K562 (cell line): ENCODE results near the gene STK4. TPM values are rescaled to one million over a fixed set of nuclear protein-coding genes. Genes with fewer than 3 reads are reported as not detected.

Source experiments
- KAT2B ChIP-seq: IDR thresholded peaks from one replicate; pipeline ENCODE4 v1.6.1; 2012; ENCODE audit warnings: low read depth, mild to moderate bottlenecking, control low read depth, inconsistent platforms, low read length, moderate library complexity
- ZKSCAN3 ChIP-seq: fragments of 250-450 bp; sonication (Bioruptor Pico); IDR thresholded peaks from 2 replicates; pipeline ENCODE4 v1.4.0; 2020
- ZNF23 ChIP-seq: fragments of 250-450 bp; sonication (Bioruptor Pico); IDR thresholded peaks from 2 replicates; pipeline ENCODE4 v1.4.0; 2020; ENCODE audit warnings: mild to moderate bottlenecking
- ZNF561 ChIP-seq: fragments of 450-650 bp; formaldehyde crosslinking; conservative IDR thresholded peaks from 2 replicates; pipeline ENCODE4 v1.4.0; 2020; ENCODE audit warnings: mild to moderate bottlenecking, moderate library complexity
- polyA plus RNA-seq, 8 experiments: library from polyadenylated mRNA; depleted of rRNA in 4 of 8; stranded (reverse) in 5 of 8; unstranded in 3 of 8; fragments of >200 nt; fragmentation: Nextera tagmentation in 2 of 8; fragmentation: Illumina TruSeq in 1 of 8; extraction: Ambion mirVana in 2 of 8; extraction: Trizol in 1 of 8; gene quantifications; 2 replicates each; pipeline versions ENCODE4 v1.2.1 to v1.2.3, GENCODE V29; 2011 to 2014; ENCODE audit warnings: inconsistent platforms in 1 of 8, missing spikeins in 1 of 8
- total RNA-seq, 7 experiments: library from RNA; depleted of rRNA in 6 of 7; stranded (reverse); fragments of >200 nt in 6 of 7; fragmentation: Illumina TruSeq in 2 of 7; extraction: Trizol in 2 of 7; gene quantifications; 2 replicates each; pipeline versions ENCODE4 v1.2.1 to v1.2.3, GENCODE V29; 2011 to 2021; ENCODE audit warnings: low replicate concordance in 1 of 7
- TF ChIP-seq, protein P1 (sequence below), 2 experiments: fragments of 450-650 bp in 1 of 2; IDR thresholded peaks; 2 replicates each; pipeline ENCODE4 v1.6.1; 2011 to 2017; ENCODE audit warnings: low read depth in 2 of 2, antibody characterized with exemption in 1 of 2, borderline replicate concordance in 1 of 2, low read length in 1 of 2, mild to moderate bottlenecking in 1 of 2, mixed read lengths in 1 of 2; ENCODE audit not compliant: control insufficient read depth in 1 of 2
- TF ChIP-seq, protein P2 (sequence below): fragments of 450-650 bp; IDR thresholded peaks from 2 replicates; pipeline ENCODE4 v1.6.1; 2016; ENCODE audit warnings: mild to moderate bottlenecking, moderate library complexity
- TF ChIP-seq, protein P3 (sequence below): fragments of 450-650 bp; IDR thresholded peaks from 2 replicates; pipeline ENCODE4 v1.6.1; 2018; ENCODE audit not compliant: partially characterized antibody

Gene STK4
- total and polyA plus RNA-seq, 9 of the 15 experiments (the other 6 are each of a cell fraction or from before 2014, with no cell fraction given) = 11.9 to 30.6 (median 22.2) TPM

DNA sequence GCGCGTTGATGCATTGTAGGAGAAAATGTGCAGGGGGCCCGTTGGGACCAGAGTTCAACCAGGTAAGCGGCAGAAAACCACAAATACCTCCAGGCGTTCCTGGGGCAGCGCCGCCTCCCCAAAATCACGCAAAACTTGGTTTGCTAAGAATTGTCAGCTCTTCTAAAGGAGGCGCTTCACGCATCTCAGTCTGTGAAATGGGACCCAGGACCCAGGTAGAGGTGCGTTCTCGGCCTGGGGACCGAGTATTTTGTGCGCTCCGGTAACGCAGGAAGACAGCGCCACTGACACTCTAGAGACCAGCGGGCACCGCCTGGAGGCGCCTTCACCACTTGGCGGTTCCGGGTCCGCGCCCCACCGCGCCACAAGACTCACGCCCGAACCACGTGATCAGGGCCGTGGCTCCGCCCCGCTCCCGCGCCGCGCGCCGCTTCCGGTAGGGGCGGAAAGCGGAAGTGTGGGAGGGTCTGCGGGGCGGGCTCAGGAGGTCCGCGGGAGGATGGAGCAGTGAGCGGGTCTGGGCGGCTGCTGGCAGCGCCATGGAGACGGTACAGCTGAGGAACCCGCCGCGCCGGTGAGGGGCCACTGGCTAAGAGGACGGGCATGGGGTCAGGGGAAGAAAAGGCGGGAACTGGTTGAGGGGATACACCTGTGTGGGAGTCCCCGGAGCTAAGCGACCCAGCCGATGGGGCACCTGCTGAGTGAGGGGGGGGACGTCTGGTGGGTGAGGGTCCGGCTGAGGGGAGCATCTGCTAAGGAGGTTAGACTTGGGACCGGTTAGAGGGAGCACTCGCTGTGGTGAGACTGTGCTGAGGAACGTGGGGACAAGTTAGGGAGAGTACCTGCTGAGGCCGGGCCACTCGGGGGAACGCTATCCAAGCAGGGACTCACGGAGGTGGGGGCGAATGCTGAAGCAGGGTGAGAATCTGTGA is at the start of gene STK4 (continued):
- TF ChIP-seq, protein P1, sequence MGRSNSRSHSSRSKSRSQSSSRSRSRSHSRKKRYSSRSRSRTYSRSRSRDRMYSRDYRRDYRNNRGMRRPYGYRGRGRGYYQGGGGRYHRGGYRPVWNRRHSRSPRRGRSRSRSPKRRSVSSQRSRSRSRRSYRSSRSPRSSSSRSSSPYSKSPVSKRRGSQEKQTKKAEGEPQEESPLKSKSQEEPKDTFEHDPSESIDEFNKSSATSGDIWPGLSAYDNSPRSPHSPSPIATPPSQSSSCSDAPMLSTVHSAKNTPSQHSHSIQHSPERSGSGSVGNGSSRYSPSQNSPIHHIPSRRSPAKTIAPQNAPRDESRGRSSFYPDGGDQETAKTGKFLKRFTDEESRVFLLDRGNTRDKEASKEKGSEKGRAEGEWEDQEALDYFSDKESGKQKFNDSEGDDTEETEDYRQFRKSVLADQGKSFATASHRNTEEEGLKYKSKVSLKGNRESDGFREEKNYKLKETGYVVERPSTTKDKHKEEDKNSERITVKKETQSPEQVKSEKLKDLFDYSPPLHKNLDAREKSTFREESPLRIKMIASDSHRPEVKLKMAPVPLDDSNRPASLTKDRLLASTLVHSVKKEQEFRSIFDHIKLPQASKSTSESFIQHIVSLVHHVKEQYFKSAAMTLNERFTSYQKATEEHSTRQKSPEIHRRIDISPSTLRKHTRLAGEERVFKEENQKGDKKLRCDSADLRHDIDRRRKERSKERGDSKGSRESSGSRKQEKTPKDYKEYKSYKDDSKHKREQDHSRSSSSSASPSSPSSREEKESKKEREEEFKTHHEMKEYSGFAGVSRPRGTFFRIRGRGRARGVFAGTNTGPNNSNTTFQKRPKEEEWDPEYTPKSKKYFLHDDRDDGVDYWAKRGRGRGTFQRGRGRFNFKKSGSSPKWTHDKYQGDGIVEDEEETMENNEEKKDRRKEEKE (IDR thresholded peaks at IDR 0.05; ENCODE audit: borderline replicate concordance in 1 of 2, control insufficient read depth in 1 of 2, low read depth in 2 of 2, low read length in 1 of 2) = no peak
- TF ChIP-seq ZNF561 = no peak
- TF ChIP-seq, protein P2, sequence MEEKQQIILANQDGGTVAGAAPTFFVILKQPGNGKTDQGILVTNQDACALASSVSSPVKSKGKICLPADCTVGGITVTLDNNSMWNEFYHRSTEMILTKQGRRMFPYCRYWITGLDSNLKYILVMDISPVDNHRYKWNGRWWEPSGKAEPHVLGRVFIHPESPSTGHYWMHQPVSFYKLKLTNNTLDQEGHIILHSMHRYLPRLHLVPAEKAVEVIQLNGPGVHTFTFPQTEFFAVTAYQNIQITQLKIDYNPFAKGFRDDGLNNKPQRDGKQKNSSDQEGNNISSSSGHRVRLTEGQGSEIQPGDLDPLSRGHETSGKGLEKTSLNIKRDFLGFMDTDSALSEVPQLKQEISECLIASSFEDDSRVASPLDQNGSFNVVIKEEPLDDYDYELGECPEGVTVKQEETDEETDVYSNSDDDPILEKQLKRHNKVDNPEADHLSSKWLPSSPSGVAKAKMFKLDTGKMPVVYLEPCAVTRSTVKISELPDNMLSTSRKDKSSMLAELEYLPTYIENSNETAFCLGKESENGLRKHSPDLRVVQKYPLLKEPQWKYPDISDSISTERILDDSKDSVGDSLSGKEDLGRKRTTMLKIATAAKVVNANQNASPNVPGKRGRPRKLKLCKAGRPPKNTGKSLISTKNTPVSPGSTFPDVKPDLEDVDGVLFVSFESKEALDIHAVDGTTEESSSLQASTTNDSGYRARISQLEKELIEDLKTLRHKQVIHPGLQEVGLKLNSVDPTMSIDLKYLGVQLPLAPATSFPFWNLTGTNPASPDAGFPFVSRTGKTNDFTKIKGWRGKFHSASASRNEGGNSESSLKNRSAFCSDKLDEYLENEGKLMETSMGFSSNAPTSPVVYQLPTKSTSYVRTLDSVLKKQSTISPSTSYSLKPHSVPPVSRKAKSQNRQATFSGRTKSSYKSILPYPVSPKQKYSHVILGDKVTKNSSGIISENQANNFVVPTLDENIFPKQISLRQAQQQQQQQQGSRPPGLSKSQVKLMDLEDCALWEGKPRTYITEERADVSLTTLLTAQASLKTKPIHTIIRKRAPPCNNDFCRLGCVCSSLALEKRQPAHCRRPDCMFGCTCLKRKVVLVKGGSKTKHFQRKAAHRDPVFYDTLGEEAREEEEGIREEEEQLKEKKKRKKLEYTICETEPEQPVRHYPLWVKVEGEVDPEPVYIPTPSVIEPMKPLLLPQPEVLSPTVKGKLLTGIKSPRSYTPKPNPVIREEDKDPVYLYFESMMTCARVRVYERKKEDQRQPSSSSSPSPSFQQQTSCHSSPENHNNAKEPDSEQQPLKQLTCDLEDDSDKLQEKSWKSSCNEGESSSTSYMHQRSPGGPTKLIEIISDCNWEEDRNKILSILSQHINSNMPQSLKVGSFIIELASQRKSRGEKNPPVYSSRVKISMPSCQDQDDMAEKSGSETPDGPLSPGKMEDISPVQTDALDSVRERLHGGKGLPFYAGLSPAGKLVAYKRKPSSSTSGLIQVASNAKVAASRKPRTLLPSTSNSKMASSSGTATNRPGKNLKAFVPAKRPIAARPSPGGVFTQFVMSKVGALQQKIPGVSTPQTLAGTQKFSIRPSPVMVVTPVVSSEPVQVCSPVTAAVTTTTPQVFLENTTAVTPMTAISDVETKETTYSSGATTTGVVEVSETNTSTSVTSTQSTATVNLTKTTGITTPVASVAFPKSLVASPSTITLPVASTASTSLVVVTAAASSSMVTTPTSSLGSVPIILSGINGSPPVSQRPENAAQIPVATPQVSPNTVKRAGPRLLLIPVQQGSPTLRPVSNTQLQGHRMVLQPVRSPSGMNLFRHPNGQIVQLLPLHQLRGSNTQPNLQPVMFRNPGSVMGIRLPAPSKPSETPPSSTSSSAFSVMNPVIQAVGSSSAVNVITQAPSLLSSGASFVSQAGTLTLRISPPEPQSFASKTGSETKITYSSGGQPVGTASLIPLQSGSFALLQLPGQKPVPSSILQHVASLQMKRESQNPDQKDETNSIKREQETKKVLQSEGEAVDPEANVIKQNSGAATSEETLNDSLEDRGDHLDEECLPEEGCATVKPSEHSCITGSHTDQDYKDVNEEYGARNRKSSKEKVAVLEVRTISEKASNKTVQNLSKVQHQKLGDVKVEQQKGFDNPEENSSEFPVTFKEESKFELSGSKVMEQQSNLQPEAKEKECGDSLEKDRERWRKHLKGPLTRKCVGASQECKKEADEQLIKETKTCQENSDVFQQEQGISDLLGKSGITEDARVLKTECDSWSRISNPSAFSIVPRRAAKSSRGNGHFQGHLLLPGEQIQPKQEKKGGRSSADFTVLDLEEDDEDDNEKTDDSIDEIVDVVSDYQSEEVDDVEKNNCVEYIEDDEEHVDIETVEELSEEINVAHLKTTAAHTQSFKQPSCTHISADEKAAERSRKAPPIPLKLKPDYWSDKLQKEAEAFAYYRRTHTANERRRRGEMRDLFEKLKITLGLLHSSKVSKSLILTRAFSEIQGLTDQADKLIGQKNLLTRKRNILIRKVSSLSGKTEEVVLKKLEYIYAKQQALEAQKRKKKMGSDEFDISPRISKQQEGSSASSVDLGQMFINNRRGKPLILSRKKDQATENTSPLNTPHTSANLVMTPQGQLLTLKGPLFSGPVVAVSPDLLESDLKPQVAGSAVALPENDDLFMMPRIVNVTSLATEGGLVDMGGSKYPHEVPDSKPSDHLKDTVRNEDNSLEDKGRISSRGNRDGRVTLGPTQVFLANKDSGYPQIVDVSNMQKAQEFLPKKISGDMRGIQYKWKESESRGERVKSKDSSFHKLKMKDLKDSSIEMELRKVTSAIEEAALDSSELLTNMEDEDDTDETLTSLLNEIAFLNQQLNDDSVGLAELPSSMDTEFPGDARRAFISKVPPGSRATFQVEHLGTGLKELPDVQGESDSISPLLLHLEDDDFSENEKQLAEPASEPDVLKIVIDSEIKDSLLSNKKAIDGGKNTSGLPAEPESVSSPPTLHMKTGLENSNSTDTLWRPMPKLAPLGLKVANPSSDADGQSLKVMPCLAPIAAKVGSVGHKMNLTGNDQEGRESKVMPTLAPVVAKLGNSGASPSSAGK = peak; percentile 65; the same call in 1 of the 2 replicates
- no peak for TF ChIP-seq ZNF23 (CRISPR knock-in tag)
- no peak for TF ChIP-seq ZKSCAN3
- TF ChIP-seq, protein P3, sequence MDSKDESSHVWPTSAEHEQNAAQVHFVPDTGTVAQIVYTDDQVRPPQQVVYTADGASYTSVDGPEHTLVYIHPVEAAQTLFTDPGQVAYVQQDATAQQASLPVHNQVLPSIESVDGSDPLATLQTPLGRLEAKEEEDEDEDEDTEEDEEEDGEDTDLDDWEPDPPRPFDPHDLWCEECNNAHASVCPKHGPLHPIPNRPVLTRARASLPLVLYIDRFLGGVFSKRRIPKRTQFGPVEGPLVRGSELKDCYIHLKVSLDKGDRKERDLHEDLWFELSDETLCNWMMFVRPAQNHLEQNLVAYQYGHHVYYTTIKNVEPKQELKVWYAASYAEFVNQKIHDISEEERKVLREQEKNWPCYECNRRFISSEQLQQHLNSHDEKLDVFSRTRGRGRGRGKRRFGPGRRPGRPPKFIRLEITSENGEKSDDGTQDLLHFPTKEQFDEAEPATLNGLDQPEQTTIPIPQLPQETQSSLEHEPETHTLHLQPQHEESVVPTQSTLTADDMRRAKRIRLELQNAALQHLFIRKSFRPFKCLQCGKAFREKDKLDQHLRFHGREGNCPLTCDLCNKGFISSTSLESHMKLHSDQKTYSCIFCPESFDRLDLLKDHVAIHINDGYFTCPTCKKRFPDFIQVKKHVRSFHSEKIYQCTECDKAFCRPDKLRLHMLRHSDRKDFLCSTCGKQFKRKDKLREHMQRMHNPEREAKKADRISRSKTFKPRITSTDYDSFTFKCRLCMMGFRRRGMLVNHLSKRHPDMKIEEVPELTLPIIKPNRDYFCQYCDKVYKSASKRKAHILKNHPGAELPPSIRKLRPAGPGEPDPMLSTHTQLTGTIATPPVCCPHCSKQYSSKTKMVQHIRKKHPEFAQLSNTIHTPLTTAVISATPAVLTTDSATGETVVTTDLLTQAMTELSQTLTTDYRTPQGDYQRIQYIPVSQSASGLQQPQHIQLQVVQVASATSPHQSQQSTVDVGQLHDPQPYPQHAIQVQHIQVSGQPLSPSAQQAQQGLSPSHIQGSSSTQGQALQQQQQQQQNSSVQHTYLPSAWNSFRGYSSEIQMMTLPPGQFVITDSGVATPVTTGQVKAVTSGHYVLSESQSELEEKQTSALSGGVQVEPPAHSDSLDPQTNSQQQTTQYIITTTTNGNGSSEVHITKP = no peak
- peak; percentile 94 for TF ChIP-seq KAT2B
